GM12865 (cell line): ENCODE data around the gene CCDC12.

Experiments
- DNase-seq: peaks from one replicate; pipeline ENCODE4 v3.0.0; 2010; ENCODE audit warnings: low read depth
- H3K4me3 ChIP-seq: 2 replicates; pipeline ENCODE4 v1.5.1; 2011; ENCODE audit warnings: mild to moderate bottlenecking, low read depth, low read length, control low read depth
- CTCF ChIP-seq: IDR thresholded peaks from 2 replicates; pipeline ENCODE4 v1.5.1; 2011; ENCODE audit warnings: low read length, control low read depth, low read depth, inconsistent platforms; ENCODE audit not compliant: insufficient read depth; ENCODE audit errors: missing control alignments

The CCDC12 gene

DNA sequence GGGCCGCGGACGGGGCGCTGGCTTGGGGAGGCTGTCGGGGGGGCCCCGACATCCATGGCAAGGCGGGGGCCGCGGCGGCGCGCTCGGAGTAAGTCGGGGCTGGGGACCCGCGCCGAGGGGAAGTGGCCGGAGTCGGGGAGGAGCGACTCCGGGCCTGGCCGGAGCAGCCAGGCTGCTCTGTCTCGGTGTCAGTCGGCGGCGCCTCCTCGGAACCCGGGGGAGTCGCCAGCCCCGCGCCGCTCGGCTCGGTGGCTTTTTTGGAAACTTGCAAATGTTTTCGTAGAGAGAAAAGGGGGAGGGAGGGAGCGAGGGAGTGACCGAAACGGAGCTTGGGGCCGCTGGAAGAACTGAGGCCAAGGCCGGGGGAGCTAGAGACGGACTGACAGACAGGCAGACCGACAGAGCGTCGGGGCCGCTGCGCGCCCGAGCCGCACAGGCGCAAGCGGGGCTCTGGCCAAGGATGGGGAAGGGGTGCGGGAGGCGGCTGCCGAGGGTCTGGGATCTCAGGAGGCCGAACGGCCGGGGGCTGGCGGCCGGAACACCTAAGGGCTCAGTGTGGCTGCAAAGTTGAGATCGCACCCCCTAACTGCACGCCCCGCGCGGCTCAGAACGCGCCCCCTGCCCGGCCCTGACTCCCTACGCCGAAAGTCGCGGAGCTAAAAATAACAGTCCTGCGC is 94.0 kb downstream of the CCDC12 start:
- H3K4me3 ChIP-seq = no peak overlapping the region; the same call in 1 of the 2 replicates
- DNase-seq = peak; percentile 12
- TF ChIP-seq CTCF = no peak

DNA sequence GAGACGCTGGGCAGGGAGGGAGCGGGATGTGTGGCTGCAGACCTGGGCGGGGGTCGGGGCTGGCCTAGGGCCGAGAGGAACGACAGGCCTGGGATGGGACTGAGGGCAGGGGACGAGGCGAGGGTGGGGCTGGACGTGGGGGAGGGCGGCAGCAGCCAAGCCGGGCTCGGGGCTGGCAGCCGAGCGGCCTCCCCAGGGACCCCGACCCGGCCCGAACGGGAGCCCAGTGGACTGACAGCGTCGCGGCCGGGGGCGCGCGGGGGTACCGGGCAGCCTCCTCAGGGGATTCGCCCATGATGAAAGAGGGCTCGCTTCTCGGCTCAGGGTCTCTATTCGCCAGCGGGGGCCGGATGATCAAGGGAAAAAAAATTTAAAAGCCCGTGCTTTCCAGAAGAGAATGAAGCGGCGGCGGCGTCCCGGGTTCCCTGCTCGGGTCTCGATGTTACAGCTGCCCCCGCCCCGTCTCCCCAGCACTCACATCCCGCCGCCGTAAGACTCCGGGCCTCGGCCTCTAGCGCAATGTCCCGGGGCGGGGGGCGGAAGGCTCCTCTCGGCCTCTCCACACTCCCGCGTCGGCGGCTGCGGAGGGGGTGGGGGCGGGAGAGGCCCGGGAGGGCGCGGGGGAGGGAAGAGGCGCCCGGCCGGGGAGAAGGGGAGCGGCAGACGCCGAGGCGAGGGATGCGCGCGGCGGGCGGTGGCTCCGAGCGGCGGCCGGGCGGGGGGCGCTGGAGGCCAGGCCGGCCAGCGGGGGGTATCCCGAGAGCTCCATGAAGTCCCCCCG is 94.8 kb downstream of the CCDC12 start:
- no peak for TF ChIP-seq CTCF
- no peak overlapping the region for H3K4me3 ChIP-seq
- no peak for DNase-seq

GRCh38 chr3:46880884-46881595 is 95.5 kb downstream of the CCDC12 start:
- DNase-seq = no peak
- no peak for TF ChIP-seq CTCF
- H3K4me3 ChIP-seq = no peak overlapping the region

DNA sequence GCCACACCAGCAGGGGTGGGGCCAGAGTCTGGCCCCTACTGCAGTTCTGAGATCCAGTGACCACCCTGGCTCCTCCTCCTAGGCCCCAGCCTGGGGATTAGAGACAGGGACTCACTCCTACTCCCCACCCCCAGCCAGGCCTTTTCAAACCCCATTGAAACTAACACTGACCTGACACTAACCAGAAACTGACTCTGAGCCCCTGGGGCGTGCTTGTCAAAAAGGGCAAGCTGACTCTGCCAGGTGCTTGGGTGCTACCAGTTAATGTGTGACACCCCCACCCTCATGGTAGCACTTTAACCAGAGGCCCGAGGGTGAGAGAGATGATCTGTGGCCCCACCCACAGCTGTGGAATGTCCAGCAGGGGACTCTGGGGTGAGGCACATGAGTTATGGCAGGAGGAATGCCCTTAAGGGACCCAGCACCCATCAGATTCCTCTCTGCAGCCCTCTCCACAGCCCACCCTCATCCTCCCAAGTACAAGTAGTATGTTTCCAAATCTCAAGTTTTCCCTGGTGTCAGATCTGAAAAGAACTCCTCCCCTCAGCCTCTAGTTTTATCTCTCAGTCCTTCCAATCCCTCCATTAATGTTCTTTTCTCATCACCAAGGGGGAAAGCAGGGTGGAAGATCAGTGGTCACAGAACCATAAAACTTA is 97.6 kb downstream of the CCDC12 start:
- peak; percentile 48 for DNase-seq

DNA sequence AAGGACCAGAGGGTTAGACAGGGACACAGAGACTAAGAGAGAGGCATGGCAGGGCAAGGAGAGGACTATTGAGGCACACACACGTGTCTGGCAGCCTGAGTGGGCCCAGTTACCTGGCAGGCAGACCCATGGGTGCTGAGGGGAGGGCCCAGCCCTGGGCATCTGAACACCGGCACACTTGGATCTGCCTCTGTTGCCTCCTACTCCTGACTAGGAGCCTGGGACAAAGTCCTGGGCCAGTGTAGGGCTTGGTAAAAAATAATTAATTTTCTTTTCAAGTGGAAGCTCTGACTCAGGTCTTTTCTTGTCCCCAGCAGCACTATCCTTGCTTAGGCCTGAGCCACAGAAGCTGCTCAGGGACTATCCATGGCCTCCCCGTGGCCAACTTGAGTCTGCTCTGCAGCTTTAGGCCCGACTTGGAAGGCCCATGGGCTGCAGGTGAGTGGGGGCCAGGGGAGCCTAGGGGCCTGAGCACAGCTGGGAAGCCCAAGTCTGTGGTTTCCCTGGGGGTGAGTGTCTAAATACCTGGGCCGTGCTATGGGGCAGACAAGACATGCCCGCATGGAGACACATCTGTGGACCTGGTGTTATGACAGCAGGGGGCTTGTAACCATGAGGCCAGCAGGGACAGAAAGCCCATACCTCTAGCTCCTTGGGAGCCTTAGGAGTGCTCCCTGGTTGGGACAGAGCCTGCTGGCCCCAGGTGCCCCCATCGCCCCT is 99.0 kb downstream of the CCDC12 start, which contains the start of gene PTH1R:
PTH1R (plus strand) TSS at position 316 of the 720 bp plus-strand sequence. CDS start 5,839 bp downstream, outside the sequence.
- DNase-seq = no peak
- no peak for TF ChIP-seq CTCF

More for the DNA sequence above, 97.6 kb downstream of the CCDC12 start:
- no peak overlapping the region for H3K4me3 ChIP-seq
- no peak for TF ChIP-seq CTCF

More for the DNA sequence above, 99.0 kb downstream of the CCDC12 start, which contains the start of gene PTH1R:
- no peak within 1 kb of the TSS for H3K4me3 ChIP-seq
